BE2C (cell line): ENCODE measurements around the gene UNC5B.

Experiments
- DNase-seq: peaks from one replicate; pipeline ENCODE4 v3.0.0-alpha.2; 2020
- H3K27me3 ChIP-seq: fragments of 250-450 bp; sonication (Bioruptor Pico); 2 replicates; pipeline ENCODE4 v1.5.1; 2020; ENCODE audit warnings: mild to moderate bottlenecking
- H3K36me3 ChIP-seq: fragments of 250-450 bp; sonication (Bioruptor Pico); 2 replicates; pipeline ENCODE4 v1.5.1; 2020; ENCODE audit warnings: mild to moderate bottlenecking
- H3K4me1 ChIP-seq: fragments of 250-450 bp; sonication (Bioruptor Pico); 2 replicates; pipeline ENCODE4 v1.5.1; 2020
- H3K4me3 ChIP-seq: 2 replicates; pipeline ENCODE4 v1.5.1; 2011; ENCODE audit warnings: low read depth, low read length
- H3K9me3 ChIP-seq: fragments of 250-450 bp; sonication (Bioruptor Pico); 2 replicates; pipeline ENCODE4 v1.5.1; 2020
- CTCF ChIP-seq: IDR thresholded peaks from 2 replicates; pipeline ENCODE4 v1.5.1; 2012; ENCODE audit warnings: mild to moderate bottlenecking, low read depth, low read length

The UNC5B gene

GRCh38 chr10:71285986-71286385, 73.6 kb downstream of the UNC5B start:
- no peak for DNase-seq
- H3K4me3 ChIP-seq: no peak overlapping the region
- no peak for TF ChIP-seq CTCF
- peaks cover 4% of the 10 kb centered on the region; the same call in 1 of the 2 replicates for H3K4me1 ChIP-seq
- no peaks in the 10 kb centered on the region for H3K9me3 ChIP-seq
- H3K36me3 ChIP-seq: peaks cover 96% of the 10 kb centered on the region
- no peaks in the 10 kb centered on the region for H3K27me3 ChIP-seq

- Histone ChIP-seq H3K9me3 (no peaks in the 10 kb centered on the region), H3K4me1 (peaks cover 4% of the 10 kb centered on the region; the same call in 1 of the 2 replicates), H3K27me3 (no peaks in the 10 kb centered on the region), H3K36me3 (peaks cover 98% of the 10 kb centered on the region), H3K4me3 (no peak overlapping the region)
- DNase-seq: no peak
- no peak for TF ChIP-seq CTCF
Measured at GRCh38 chr10:71286521-71287294, 74.3 kb downstream of the UNC5B start.

GRCh38 chr10:71287456-71287855, 75.1 kb downstream of the UNC5B start:
- Histone ChIP-seq H3K9me3 (no peaks in the 10 kb centered on the region), H3K27me3 (no peaks in the 10 kb centered on the region), H3K4me3 (no peak overlapping the region), H3K4me1 (peaks cover 4% of the 10 kb centered on the region; the same call in 1 of the 2 replicates), H3K36me3 (peaks cover 98% of the 10 kb centered on the region)
- DNase-seq: no peak
- no peak for TF ChIP-seq CTCF

GRCh38 chr10:71288461-71288860, 76.1 kb downstream of the UNC5B start:
- TF ChIP-seq CTCF: no peak
- no peak for DNase-seq

GRCh38 chr10:71289421-71290130, 77.2 kb downstream of the UNC5B start:
- no peak for DNase-seq
- Histone ChIP-seq H3K36me3 (peaks cover 99% of the 10 kb centered on the region), H3K4me3 (no peak overlapping the region), H3K27me3 (no peaks in the 10 kb centered on the region), H3K9me3 (no peaks in the 10 kb centered on the region), H3K4me1 (peaks cover 4% of the 10 kb centered on the region; the same call in 1 of the 2 replicates)
- no peak for TF ChIP-seq CTCF

More at GRCh38 chr10:71288461-71288860, 76.1 kb downstream of the UNC5B start:
- Histone ChIP-seq H3K27me3 (no peaks in the 10 kb centered on the region), H3K4me1 (peaks cover 4% of the 10 kb centered on the region; the same call in 1 of the 2 replicates), H3K36me3 (peaks cover 99% of the 10 kb centered on the region), H3K4me3 (no peak overlapping the region), H3K9me3 (no peaks in the 10 kb centered on the region)

GRCh38 chr10:71290331-71290730, 78.0 kb downstream of the UNC5B start:
- no peak for TF ChIP-seq CTCF
- Histone ChIP-seq H3K27me3 (no peaks in the 10 kb centered on the region), H3K4me1 (peaks cover 4% of the 10 kb centered on the region; the same call in 1 of the 2 replicates), H3K36me3 (peaks cover 99% of the 10 kb centered on the region), H3K9me3 (no peaks in the 10 kb centered on the region), H3K4me3 (no peak overlapping the region)
- DNase-seq: no peak
